Measurements from ENCODE around the gene WWC2. TPM values are rescaled to one million over a fixed set of nuclear protein-coding genes. Genes with fewer than 3 reads are reported as not detected.

WWC2 gene
- total RNA-seq, 1 experiment from 2014 or later: 39.1 TPM

GRCh38 chr4:183171484-183172267 is 72.6 kb downstream of the WWC2 start:
- Histone ChIP-seq H3K79me2 (ENCODE audit: insufficient read depth, low read length) (peaks cover 79% of the 10 kb centered on the region), H2AFZ (ENCODE audit: low read depth, low read length, poor library complexity, severe bottlenecking) (no peak overlapping the region), H3K4me2 (ENCODE audit: low read length) (no peak overlapping the region), H3K4me1 (ENCODE audit: control insufficient read depth in 1 of 2, insufficient read depth in 2 of 2, low read length in 2 of 2) (peaks cover 6 to 8% of the 10 kb centered on the region in 2 experiments; a peak in 3 of 4 replicates), H3K36me3 (ENCODE audit: control insufficient read depth in 1 of 2, insufficient read depth in 2 of 2, low read length in 2 of 2) (no peaks in the 10 kb centered on the region), H3K9ac (ENCODE audit: low read length) (no peak overlapping the region), H3K27me3 (ENCODE audit: insufficient read depth, low read length) (no peaks in the 10 kb centered on the region), H4K20me1 (ENCODE audit: insufficient read depth) (no peaks in the 10 kb centered on the region), H3K27ac (ENCODE audit: low read depth, low read length) (no peak overlapping the region), H3K9me3 (ENCODE audit: control insufficient read depth in 1 of 2, insufficient read depth in 1 of 2, low read depth in 1 of 2, low read length in 2 of 2) (no peaks in the 10 kb centered on the region), H3K9me2 (ENCODE audit: insufficient read depth) (no peaks in the 10 kb centered on the region), H3K4me3 (replicated peaks in 1 of 2; ENCODE audit: low read depth in 1 of 2, low read length in 2 of 2) (no peak overlapping the region)
- CTCF ChIA-PET: no interaction called here
- RAD21 ChIA-PET (ENCODE audit: low non-redundant PET in 1 of 2, low total read pairs in 2 of 2, uncharacterized antibody in 2 of 2, unreplicated experiment in 2 of 2): no interaction called here
- DNase-seq (ENCODE audit: low read depth, low spot score): no peak
- intact Hi-C loops (cut with micrococcal nuclease): no loop called here
- POLR2A ChIA-PET: no interaction called here
- no peak for TF ChIP-seq FOSL1 (IDR thresholded peaks at IDR 0.05; ENCODE audit: low read depth)
- no TSS peak for BruUV-seq (replicated peaks)
- no peak for ATAC-seq

GRCh38 chr4:183172881-183173280 is 73.8 kb downstream of the WWC2 start:
- Histone ChIP-seq H3K27ac (ENCODE audit: low read depth, low read length) (no peak overlapping the region), H3K36me3 (ENCODE audit: control insufficient read depth in 1 of 2, insufficient read depth in 2 of 2, low read length in 2 of 2) (no peaks in the 10 kb centered on the region), H2AFZ (ENCODE audit: low read depth, low read length, poor library complexity, severe bottlenecking) (no peak overlapping the region), H3K27me3 (ENCODE audit: insufficient read depth, low read length) (no peaks in the 10 kb centered on the region), H3K4me2 (ENCODE audit: low read length) (no peak overlapping the region), H4K20me1 (ENCODE audit: insufficient read depth) (peaks cover 5% of the 10 kb centered on the region; the same call in 1 of the 2 replicates), H3K9me3 (ENCODE audit: control insufficient read depth in 1 of 2, insufficient read depth in 1 of 2, low read depth in 1 of 2, low read length in 2 of 2) (no peaks in the 10 kb centered on the region), H3K4me1 (ENCODE audit: control insufficient read depth in 1 of 2, insufficient read depth in 2 of 2, low read length in 2 of 2) (peaks cover 6 to 8% of the 10 kb centered on the region in 2 experiments; a peak in 3 of 4 replicates), H3K9ac (ENCODE audit: low read length) (no peak overlapping the region), H3K4me3 (replicated peaks in 1 of 2; ENCODE audit: low read depth in 1 of 2, low read length in 2 of 2) (no peak overlapping the region), H3K79me2 (ENCODE audit: insufficient read depth, low read length) (peaks cover 79% of the 10 kb centered on the region), H3K9me2 (ENCODE audit: insufficient read depth) (no peaks in the 10 kb centered on the region)
- CTCF ChIA-PET: no interaction called here
- BruUV-seq (replicated peaks): no TSS peak
- POLR2A ChIA-PET: no interaction called here
- DNase-seq (ENCODE audit: low read depth, low spot score) (no peak), ATAC-seq (no peak)
- RAD21 ChIA-PET (ENCODE audit: low non-redundant PET in 1 of 2, low total read pairs in 2 of 2, uncharacterized antibody in 2 of 2, unreplicated experiment in 2 of 2): no interaction called here
- intact Hi-C loops (cut with micrococcal nuclease): no loop called here
- TF ChIP-seq ZNF274 (IDR thresholded peaks at IDR 0.05; ENCODE audit: low read depth, low read length) (no peak), POLR2A (IDR thresholded peaks at IDR 0.05; ENCODE audit: borderline replicate concordance, extremely low read depth, insufficient read depth, insufficient read length) (no peak), POLR2AphosphoS5 (IDR thresholded peaks at IDR 0.05; ENCODE audit: low read depth, low read length) (no peak), ZBTB33 (IDR thresholded peaks at IDR 0.05; ENCODE audit: extremely low read depth, insufficient replicate concordance, low read length) (no peak), FOSL1 (IDR thresholded peaks at IDR 0.05; ENCODE audit: low read depth) (no peak)
